ENCODE data around the gene PHF19.

PHF19 gene

DNA sequence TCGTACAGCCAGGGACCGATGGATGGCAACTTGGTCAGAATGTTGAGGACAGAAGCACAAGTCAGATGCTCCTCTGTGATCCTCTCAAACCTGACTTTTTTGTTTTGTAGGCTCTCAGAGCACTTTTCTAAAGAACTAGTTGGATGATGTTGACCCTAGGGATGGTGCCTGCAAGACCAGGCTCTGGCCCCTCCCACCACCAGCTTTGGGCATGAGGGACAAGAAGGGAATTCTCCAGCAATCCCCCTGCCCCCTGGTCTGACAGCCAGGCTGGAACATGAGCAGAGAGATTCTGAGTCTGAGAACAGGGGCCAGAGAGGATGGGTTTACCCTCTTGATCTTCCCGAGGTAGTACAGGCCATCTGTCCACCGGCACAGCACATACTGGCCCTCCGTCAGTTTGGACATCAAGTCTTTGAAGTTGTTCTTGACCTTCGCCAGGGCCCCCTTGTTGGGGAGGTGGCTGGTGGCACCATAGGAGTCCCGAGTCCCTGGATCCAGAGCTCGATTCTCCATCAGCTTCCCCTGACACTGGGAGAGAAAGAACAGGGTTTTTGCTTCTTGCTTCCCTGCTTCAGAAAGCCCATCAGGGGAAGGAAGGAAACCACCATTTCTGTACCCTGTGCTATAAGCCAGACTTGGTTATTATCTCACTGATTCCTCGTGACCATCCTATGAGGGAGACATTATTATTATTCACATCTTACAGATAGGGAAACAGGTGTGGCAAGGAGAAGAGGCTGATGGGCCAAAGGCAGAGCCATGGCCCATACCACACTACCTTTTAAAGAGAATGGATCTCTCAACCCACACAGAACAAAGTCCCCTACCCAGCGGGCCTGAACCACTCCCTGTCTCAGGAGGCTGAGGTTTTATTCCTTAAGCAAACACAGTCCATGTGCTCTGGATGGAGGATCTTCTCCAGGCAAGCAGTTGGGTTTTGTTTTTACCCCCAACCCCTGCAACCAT lies 2.5 kb downstream of the PHF19 start:
- DNase-seq (ENCODE audit: extremely low read depth in 1 of 2, low read depth in 1 of 2) = no peak

DNA sequence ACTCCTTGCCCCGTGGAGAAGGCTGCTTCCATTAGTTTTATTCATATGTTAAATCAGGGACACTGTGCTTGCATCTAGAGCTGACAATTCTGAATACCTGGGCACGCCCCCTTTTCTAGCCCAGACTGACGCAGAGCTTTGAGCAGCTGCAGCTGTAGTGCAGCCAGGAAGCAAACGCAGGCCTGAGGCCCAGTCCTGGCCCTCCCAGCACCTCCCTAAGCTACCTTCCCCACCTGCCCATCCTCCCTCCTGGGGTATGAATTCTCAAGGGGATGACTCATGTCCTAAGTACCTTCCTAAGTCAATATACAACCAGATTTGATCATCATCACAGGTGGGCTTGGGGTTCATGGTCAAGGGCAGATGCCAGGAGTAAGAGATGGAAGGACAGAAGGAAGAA lies 3.5 kb downstream of the PHF19 start:
- DNase-seq (ENCODE audit: extremely low read depth in 1 of 2, low read depth in 1 of 2) = no peak

DNA sequence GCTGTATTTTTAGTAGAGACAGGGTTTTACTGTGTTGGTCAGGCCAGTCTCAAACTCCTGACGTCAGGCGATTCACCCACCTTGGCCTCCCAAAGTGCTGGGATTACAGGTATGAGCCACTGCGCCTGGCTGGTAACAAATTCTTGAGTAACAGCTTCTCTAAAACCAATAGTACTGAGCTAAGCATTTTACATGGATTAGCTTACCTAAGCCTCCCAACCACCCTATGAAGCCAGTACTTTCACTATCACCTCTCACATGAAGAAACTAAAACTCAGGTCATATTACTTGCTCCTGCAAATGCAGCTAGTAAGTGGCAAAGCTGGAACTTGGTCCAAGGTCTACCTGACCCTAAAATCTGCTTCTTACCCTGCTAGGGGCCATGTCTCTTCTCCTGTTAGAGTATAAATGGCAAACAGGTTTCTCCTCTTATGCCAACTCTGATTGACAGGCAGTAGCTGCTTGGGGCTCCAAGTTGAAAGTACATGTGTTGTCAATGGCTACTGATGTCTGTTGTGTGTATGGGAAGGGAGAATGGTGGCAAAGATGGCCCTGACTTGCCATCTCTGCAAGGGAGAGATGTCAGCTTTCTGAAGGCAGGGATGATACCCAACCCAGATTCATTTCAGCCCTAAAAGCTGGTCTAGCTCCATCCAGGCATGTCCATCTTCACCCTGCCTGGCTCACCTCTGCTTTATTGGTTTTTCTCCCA lies 4.0 kb downstream of the PHF19 start:
- DNase-seq (ENCODE audit: extremely low read depth in 1 of 2, low read depth in 1 of 2) = no peak

DNA sequence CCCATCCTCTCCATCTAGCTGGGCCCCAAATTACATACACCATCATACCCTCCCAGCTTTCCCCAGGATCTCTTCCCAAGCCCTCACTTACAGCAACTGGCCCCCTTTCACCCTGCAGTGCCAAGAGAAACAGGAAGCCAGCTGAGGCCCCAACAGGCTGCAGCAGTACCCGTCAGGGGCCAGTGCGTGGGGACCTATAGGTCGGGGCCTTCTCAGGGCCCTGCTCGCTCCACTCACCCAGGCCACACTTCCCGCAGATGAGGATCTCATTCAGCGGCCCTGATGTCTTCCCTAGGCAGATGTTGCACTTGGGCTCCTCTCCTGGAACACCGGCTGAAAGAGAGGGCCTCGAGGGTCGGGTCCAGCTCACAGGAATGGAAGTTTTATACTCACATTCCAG lies 6.8 kb downstream of the PHF19 start:
- DNase-seq (ENCODE audit: extremely low read depth in 1 of 2, low read depth in 1 of 2) = no peak

DNA sequence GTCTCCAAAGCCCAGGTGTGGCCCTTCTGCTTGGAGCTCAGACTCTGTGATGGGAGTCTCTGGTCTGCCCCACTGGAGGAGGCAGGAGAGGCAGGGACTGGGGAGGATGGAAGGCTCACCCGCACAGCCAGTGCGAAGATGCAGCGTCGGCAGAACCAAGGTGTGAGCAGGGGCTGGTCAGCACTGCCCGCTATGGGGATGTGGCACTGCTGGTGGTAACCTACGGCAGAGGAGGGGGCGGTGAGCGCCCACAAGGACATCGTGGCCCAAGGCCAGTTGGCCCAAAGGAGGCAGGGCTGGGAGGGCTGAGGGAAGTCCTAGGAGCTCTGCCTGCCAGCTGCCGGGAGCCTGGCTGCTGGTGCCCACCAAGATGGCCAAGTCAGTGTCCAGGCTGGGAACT lies 7.3 kb downstream of the PHF19 start:
- no peak for DNase-seq (ENCODE audit: extremely low read depth in 1 of 2, low read depth in 1 of 2)

DNA sequence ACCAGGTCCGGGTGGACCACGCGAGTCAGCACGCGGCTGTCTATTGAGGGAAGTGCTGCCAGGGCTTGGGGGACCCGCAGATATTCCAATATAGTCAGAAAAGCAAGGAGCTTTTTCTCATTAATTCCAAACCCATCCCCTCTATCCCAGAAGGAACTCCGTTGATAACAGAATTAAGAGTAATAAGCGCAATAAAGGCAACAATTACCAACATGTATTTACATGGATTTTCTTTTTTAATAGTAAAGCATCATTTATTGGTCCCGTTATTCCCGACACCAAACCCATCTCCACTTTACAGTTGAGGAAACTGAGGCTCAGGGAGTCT lies 7.7 kb downstream of the PHF19 start:
- no peak for DNase-seq (ENCODE audit: extremely low read depth in 1 of 2, low read depth in 1 of 2)

DNA sequence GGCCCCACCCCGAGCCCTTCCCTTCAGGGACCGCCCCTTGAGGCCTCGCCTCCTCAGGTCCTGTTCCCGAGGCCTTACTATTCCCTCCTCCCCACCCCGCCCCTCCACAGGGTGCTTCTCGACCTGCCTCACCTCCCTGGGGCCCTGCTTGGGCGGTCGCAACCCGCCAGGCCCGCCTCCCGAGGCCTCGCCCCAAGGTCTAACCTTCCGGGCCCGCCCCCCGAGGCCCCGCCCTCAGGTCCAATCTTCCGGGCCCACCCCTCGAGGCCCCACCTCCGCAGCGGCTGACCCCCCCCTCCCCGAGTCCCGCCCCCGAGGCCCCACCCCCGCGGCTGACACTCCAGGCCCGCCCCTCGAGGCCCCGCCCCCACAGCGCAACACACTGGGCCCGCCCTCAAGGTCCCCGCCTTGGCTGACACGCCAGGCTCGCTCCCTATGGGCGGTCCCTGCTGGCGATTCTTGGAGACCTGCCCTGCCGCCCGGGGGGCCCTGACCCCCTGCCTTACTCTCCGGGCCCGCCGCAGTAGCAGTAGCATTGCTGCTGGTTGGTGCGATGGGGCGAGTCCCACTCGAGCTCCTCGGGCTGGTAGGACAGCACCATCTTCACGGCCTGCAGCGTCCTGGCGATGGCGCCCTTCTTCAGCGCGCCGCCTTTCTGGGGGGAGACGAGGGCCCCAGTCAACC lies 8.2 kb downstream of the PHF19 start:
- peak; percentile 85 to 98 for DNase-seq (ENCODE audit: extremely low read depth in 1 of 2, low read depth in 1 of 2)

DNA sequence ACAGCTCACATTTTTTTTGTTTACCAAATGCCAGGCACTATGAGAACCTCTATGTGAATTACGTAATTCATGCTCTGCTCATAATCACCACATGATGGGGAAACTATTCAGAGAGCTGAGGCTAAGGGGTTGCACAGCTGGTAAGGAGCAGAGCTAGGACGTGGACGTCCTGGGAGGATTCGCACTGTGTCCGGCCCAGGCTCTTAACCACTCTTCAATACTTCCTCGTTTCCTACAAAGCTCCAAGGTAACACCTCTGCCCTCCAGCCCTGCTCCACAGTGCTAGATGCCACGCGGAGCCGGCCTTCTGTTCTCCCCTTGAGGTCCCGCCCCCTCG lies 8.7 kb downstream of the PHF19 start:
- no peak for DNase-seq (ENCODE audit: extremely low read depth in 1 of 2, low read depth in 1 of 2)

DNA sequence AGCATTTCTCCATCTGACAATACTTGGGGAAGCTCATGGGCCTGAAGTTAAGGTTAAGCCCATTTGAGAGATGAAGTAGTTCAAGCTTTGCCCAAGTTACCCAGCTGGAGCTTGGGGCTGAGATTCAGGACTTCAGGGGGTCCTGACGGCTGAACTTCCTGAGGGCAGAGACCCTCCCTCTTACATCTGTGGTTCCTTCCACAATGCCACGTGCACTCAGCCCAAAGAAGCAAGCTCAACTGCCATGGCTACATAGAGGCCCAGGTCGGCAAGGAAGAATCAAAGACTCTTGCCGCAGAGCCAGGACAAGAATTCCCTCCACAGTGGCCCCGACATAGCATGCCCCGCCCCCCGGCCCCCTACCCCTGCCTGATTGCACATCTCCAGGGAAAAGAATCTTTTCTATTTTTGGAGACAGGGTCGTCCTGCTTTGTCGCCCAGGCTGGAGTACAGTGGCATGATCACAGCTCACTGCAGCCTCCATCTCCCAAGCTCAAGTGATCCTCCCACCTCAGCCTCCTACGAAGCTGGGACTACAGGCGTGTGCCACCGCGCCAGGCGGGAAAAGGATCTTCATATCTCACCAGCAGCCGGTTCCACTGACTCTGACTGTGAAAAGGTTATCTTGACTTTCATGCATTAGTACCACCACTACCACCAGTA lies 9.2 kb downstream of the PHF19 start:
- DNase-seq (ENCODE audit: extremely low read depth in 1 of 2, low read depth in 1 of 2) = no peak

DNA sequence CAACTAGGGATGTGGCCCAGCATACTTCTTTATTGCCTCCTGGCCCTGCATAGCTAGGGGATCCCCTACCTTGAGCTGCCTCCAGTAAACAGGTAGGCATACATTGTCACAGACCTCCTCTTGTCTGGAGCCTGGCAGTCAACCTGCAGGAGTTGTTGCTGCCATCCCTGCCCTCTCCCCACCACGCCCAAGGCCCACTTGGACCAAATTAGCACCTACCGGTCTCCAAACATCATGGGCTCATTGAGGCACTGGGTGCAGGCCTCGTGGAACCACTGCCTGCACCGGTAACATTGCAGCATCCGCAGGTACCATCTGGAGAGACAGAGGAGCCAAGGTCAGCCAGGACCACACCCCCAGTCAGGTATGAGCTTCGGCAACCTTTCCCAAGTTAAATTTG lies 10.3 kb downstream of the PHF19 start:
- DNase-seq (ENCODE audit: extremely low read depth in 1 of 2, low read depth in 1 of 2) = no peak

DNA sequence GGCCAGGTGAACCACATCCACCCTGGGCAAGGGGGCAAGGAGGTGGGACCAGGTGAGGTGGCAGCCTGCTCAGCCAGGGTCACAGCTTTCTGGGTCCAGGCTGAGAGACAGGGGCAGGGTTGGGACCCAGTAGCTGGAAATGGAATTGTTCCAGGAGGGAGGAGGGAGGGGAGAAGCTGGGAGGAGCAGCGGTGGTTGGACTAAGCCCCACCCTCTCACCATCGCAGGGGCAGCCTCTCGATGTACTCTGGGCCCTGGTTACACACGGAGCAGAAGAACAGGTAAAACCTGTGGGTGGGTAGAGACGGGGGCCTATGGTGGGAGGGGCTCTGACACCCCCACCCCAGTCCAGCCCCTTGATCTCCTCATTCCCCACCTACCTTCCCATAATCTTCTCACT lies 11.2 kb downstream of the PHF19 start:
- DNase-seq (ENCODE audit: extremely low read depth in 1 of 2, low read depth in 1 of 2) = no peak

DNA sequence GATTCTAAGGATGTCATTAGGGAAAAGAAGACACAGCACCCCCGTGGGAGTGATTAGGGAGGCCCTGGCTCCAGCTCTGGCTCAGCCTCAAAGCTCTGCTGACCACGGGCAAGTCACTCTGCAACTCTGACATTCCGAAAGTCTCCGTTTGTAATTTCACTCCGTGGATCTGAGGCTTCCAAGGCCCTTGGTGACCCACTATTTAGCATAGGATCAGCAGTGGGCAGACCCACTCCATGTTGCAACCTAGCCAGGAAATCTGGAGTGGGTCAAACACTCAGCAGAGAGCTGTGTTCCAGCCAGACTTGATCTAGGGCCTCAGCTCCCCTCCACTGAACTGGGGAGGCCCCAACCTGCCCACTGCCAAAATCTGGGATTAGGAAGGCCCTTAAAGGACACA lies 11.8 kb downstream of the PHF19 start:
- DNase-seq (ENCODE audit: extremely low read depth in 1 of 2, low read depth in 1 of 2) = no peak

DNA sequence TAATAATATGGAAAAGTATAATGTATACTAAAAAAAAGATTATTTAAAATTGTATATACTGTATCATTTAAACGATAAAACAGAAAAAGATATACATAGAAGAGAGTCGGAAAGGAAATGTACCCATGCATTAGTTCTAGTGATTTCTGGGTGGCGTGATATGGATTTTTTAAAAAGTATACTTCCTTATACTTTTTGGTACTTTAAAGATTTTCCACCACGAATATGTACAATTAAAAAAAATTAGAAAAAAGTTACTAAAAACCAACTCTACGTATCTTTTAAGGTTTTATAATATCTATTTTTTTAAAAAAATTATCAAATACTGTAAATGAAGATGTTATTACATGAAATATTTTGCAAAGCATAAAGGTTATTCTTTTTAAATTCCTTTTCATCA lies 12.3 kb downstream of the PHF19 start:
- DNase-seq (ENCODE audit: extremely low read depth in 1 of 2, low read depth in 1 of 2) = no peak

DNA sequence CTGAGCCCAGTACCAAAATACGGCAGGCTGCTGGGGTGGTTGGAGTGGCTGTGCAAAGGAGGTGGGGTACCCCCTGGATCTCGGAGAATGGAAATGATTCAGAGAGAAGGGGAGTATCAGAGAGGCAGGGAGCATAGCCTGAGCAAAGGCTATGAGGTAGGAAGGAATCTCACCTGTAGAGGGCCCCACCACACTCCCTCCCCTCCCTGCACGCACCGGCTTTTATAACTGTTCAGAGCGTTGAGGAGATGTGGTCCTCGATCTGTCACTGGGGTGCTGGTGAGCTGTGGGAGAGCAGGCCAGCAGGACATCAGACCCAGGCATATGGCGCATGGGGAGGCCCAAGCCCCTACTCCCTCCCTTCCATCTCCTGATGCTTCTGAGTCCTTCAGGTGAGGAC lies 13.2 kb downstream of the PHF19 start:
- no peak for DNase-seq (ENCODE audit: extremely low read depth in 1 of 2, low read depth in 1 of 2)

DNA sequence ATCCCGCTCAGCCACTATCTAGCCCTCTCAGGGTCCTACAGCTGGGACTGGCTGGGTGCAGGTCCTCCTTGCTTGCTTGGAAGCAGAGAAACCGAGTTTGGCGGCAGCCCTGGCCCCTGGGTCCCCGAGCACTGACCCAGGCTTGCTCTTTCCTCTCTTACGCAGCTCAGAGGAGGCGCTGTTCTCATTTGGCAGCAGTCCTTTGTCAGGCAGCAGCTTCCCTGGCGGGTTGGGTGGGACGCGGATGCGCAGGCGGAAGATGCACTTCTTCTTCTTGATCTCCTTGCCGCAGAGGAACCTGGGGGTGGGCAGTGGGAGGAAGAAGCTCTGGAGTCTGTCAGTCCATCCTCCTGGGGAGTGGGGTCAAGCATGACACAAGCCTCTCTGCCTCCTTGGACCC lies 14.5 kb downstream of the PHF19 start:
- DNase-seq (ENCODE audit: extremely low read depth in 1 of 2, low read depth in 1 of 2) = no peak

DNA sequence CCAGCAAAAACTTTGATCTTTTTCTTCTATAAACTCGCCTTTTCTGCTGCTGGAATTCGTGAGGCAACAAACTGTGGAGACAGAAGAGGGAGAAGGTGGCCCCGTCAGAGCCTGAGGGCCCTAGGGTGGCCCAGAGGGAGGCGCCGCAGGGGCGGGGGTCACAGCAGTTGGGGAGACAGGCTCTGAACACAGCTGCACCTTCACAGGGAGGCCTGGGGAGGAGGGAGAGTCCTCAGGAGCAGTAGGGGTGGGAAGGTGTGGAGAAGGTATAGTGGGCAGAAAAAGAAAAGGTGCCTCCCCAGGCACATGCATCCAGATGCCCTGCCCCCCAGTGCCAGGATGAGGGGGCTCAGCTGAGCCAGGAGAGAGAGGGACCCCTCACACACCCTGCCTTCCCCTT lies 15.1 kb downstream of the PHF19 start:
- no peak for DNase-seq (ENCODE audit: extremely low read depth in 1 of 2, low read depth in 1 of 2)

DNA sequence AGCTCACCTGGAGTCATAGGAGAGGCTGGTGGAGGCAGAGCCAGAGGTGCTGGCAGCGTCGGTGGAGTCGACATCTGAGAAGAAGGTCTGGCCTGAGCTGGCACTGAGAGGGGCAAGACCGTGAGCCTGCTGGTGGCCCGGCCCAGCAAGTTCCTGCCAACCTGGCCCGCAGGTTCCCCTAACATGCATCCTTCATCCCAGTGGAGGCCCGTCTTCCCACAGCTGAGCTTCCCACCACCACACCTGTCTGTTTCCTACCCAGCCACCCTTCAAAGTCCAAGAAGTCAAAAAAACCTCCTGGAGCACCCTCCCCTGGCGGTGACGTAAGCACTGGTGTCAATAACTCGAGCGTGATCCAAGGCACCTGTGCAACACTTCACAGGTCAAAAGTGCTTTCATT lies 16.9 kb downstream of the PHF19 start:
- no peak for DNase-seq (ENCODE audit: extremely low read depth in 1 of 2, low read depth in 1 of 2)

DNA sequence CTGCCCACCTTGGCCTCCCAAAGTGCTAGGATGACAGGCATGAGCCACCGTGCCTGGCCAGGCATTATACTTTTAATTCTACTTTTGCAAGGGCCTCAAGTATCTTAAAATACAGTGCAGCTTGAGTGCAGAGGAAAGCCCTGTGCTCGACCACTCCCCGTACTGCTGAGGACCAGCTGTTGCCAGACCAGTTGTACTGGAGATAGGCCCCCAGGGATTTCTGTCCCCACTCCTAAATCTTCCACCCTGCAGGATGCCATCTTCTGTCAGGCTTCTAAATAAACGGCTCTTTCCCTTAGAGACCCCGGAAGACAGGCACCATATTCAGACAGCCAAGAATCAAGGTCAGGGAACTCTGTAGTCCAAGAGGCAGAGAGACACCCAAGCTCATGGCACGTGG lies 17.6 kb downstream of the PHF19 start:
- DNase-seq (ENCODE audit: extremely low read depth in 1 of 2, low read depth in 1 of 2) = no peak

DNA sequence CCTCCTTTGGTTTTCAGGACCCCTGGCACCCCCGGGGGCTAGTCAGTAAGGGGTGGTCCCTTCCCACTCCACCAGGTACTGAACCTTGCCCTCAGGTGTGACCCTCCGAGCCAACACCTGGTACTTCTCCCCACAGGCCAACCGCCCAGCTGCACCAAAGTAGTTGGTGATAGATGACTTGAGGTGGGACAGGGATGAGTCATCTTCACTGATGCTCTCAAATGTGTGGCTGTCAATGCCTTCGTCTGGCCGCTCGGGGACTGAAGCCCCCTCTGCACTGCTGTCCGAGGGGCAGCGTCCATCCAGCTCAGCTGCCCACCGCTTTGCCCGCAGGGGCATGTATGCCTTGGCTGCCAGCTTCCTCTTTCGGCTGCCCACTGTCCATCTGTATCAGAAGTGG lies 19.1 kb downstream of the PHF19 start:
- no peak for DNase-seq (ENCODE audit: extremely low read depth in 1 of 2, low read depth in 1 of 2)

DNA sequence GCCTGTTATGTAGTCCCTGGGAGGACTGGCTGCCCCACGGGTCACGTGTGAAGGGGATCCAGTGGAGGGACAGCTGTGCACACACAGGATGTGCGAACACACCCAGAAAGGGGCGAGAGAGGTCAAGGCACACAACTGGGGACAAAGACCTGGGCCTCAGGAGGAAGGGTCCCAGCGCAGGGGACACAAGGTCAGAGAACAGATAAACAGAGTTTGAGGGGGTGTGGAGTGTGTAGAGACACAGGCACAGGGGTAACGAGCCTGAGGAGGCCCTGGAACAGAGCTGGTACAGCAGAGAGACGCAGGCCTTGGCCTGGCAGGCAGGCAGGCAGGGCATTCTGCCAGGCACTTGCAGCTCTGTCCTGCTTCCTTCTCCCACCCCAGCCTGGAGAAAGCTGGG lies 19.5 kb downstream of the PHF19 start:
- no peak for DNase-seq (ENCODE audit: extremely low read depth in 1 of 2, low read depth in 1 of 2)

DNA sequence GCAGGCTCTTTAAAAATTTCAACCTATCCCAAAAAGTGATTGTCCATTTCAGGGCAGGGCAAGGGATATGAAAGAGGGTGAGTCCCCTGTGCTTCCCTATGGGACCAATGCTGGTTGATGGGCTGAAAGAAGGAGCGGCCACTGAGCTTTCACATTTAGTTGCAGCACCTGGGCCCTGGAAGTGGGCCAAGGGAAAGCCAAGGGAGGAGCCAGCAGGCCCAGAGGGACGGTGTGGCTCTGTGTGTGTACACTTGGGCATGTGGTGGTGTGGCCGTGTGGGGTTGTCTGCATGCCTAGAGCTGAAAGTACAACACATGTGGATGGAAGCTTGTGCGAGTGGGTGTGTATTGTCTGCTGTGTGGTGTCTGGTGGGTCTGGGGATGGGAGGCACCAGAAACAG lies 20.3 kb downstream of the PHF19 start:
- DNase-seq (ENCODE audit: extremely low read depth in 1 of 2, low read depth in 1 of 2) = no peak

Data from activated CD8-positive, alpha-beta memory T cell treated with anti-CD3 and anti-CD28 coated beads for 1 hour (primary cell).